Measurements from ENCODE around the gene TMEM129.

- TF ChIP-seq CTCF (IDR thresholded peaks at IDR 0.05; ENCODE audit: low read depth, low read length) (no peak), MAX (IDR thresholded peaks at IDR 0.05; ENCODE audit: low read depth, low read length) (no peak), POLR2A (IDR thresholded peaks at IDR 0.05; ENCODE audit: extremely low read depth, insufficient read length) (no peak), MYC (IDR thresholded peaks at IDR 0.05; ENCODE audit: low read depth, low read length) (no peak)
Measured at GRCh38 chr4:1770245-1770644, 49.1 kb upstream of the TMEM129 start.

Data from NB4 (cell line).